HCT116 (cell line): ENCODE results near the gene DYNC1I1. TPM values are rescaled to one million over a fixed set of nuclear protein-coding genes. Genes with fewer than 3 reads are reported as not detected.

Experiments used
- ATAC-seq: fragments of 200-7000 bp; cut with Tn5 transposase; 2 replicates; pipeline ENCODE4 v1.9.1; 2020; ENCODE audit warnings: mild to moderate bottlenecking, moderate library complexity
- BruUV-seq: library from RNA; stranded (reverse); fragments of 400-500 nt; replicated peaks from 2 replicates; lab custom pipeline; 2021; lab: Mats Ljungman, UMichigan
- CTCF ChIA-PET: fragments of 300-600 bp; sonication (Branson Sonifier 250); formaldehyde crosslinking; loops from one replicate; lab custom pipeline; 2021; ENCODE audit warnings: antibody characterized with exemption; lab: Charles Lee
- POLR2A ChIA-PET: fragments of 300-600, 350-600 bp; sonication (Branson Sonifier 250); formaldehyde crosslinking; loops from one replicate; lab custom pipeline; 2021; ENCODE audit warnings: antibody characterized with exemption; lab: Charles Lee
- RAD21 ChIA-PET, 2 experiments: fragments of 300-600 bp; sonication (Branson Sonifier 250); formaldehyde crosslinking; loops; one replicate each; lab custom pipeline; 2023; ENCODE audit warnings: low total read pairs in 2 of 2; ENCODE audit not compliant: uncharacterized antibody in 2 of 2, unreplicated experiment in 2 of 2, low non-redundant PET in 1 of 2; lab: Charles Lee
- DNase-seq: peaks from one replicate; pipeline ENCODE4 v3.0.0-alpha.2; 2010; ENCODE audit warnings: low read depth, low spot score
- H2AFZ ChIP-seq: fragments of 200-600 bp; shearing (Covaris generic), sonication (generic); 2 replicates; pipeline ENCODE4 v1.6.1; 2017; ENCODE audit warnings: low read depth, mixed run types, mixed read lengths, antibody characterized with exemption, low read length; ENCODE audit not compliant: poor library complexity, severe bottlenecking
- H3K27ac ChIP-seq: 2 replicates; pipeline ENCODE4 v1.5.1; 2012; ENCODE audit warnings: low read depth, low read length
- H3K27me3 ChIP-seq: fragments of 200-600 bp; sonication (generic); 2 replicates; pipeline ENCODE4 v1.6.1; 2016; ENCODE audit warnings: mixed run types, low read length, mixed read lengths; ENCODE audit not compliant: insufficient read depth
- H3K36me3 ChIP-seq, 2 experiments: fragments of 200-500 bp in 1 of 2; fragments of 200-600 bp in 1 of 2; sonication (Bioruptor generic) in 1 of 2; sonication (generic) in 1 of 2; 2 replicates each; pipeline versions ENCODE4 v1.5.1 to v1.6.1; 2014 to 2016; ENCODE audit warnings: low read length in 2 of 2, inconsistent platforms in 1 of 2, mixed read lengths in 1 of 2, mixed run types in 1 of 2; ENCODE audit not compliant: insufficient read depth in 2 of 2, control insufficient read depth in 1 of 2
- H3K4me1 ChIP-seq, 2 experiments: fragments of 200-600 bp in 1 of 2; sonication (generic) in 1 of 2; 2 replicates each; pipeline versions ENCODE4 v1.5.1 to v1.6.1; 2012 to 2017; ENCODE audit warnings: low read length in 2 of 2, inconsistent platforms in 1 of 2, mild to moderate bottlenecking in 1 of 2, mixed read lengths in 1 of 2, mixed run types in 1 of 2, moderate library complexity in 1 of 2; ENCODE audit not compliant: insufficient read depth in 2 of 2, control insufficient read depth in 1 of 2
- H3K4me2 ChIP-seq: fragments of 200-600 bp; sonication (generic); 2 replicates; pipeline ENCODE4 v1.6.1; 2017; ENCODE audit warnings: mixed run types, low read length, mixed read lengths
- H3K4me3 ChIP-seq, 2 experiments: fragments of 200-600 bp in 1 of 2; sonication (generic) in 1 of 2; replicated peaks in 1 of 2; 2 replicates each; pipeline ENCODE4 v1.5.1; 2011 to 2016; ENCODE audit warnings: low read length in 2 of 2, control low read depth in 1 of 2, low read depth in 1 of 2, mild to moderate bottlenecking in 1 of 2, mixed read lengths in 1 of 2, mixed run types in 1 of 2
- H3K79me2 ChIP-seq: fragments of 200-600 bp; sonication (generic); 2 replicates; pipeline ENCODE4 v1.6.1; 2017; ENCODE audit warnings: mild to moderate bottlenecking, mixed run types, low read length, moderate library complexity, mixed read lengths; ENCODE audit not compliant: insufficient read depth
- H3K9ac ChIP-seq: fragments of 200-600 bp; sonication (generic); 2 replicates; pipeline ENCODE4 v1.6.1; 2016; ENCODE audit warnings: low read length, mixed read lengths
- H3K9me2 ChIP-seq: fragments of 200-600 bp; sonication (generic), shearing (Covaris generic); 2 replicates; pipeline ENCODE4 v1.6.1; 2017; ENCODE audit warnings: mixed run types, mild to moderate bottlenecking, moderate library complexity; ENCODE audit not compliant: insufficient read depth
- H3K9me3 ChIP-seq, 2 experiments: fragments of 200-500 bp in 1 of 2; fragments of 200-600 bp in 1 of 2; sonication (Bioruptor generic) in 1 of 2; sonication (generic) in 1 of 2; 2 replicates each; pipeline ENCODE4 v1.6.1; 2014 to 2017; ENCODE audit warnings: low read length in 2 of 2, mixed read lengths in 2 of 2, inconsistent platforms in 1 of 2, low read depth in 1 of 2, mild to moderate bottlenecking in 1 of 2, mixed run types in 1 of 2, moderate library complexity in 1 of 2; ENCODE audit not compliant: control insufficient read depth in 1 of 2, insufficient read depth in 1 of 2
- H4K20me1 ChIP-seq: fragments of 200-600 bp; sonication (generic), shearing (Covaris generic); 2 replicates; pipeline ENCODE4 v1.6.1; 2017; ENCODE audit warnings: mixed run types, mild to moderate bottlenecking, moderate library complexity; ENCODE audit not compliant: insufficient read depth
- CBX3 ChIP-seq: IDR thresholded peaks from 2 replicates; pipeline ENCODE4 v1.6.1; 2012; ENCODE audit warnings: low read depth
- EZH2 ChIP-seq: fragments of 200-600 bp; sonication (generic); IDR thresholded peaks from 2 replicates; pipeline ENCODE4 v1.6.1; 2017; ENCODE audit warnings: antibody characterized with exemption, mixed run types
- JUND ChIP-seq: IDR thresholded peaks from 2 replicates; pipeline ENCODE4 v1.6.1; 2012
- POLR2A ChIP-seq: IDR thresholded peaks from 2 replicates; pipeline ENCODE4 v1.7.0; 2011; ENCODE audit warnings: borderline replicate concordance; ENCODE audit not compliant: insufficient read depth, insufficient read length; ENCODE audit errors: extremely low read depth
- POLR2AphosphoS5 ChIP-seq: IDR thresholded peaks from 2 replicates; pipeline ENCODE4 v1.6.1; 2011; ENCODE audit warnings: mild to moderate bottlenecking, low read depth, low read length, moderate library complexity
- SIN3A ChIP-seq: IDR thresholded peaks from 2 replicates; pipeline ENCODE4 v1.6.1; 2012; ENCODE audit warnings: low read depth
- intact Hi-C: fragments of 100-400 bp; cut with micrococcal nuclease; formaldehyde crosslinking; loops from 2 replicates; pipeline ENCODE4 v1.10.0; 2022
- total RNA-seq: library from RNA; stranded (reverse); gene quantifications from one replicate; pipeline ENCODE4 v1.2.1, GENCODE V29; 2021; ENCODE audit not compliant: unreplicated experiment
- TF ChIP-seq, protein P1 (sequence below), 3 experiments: fragments of 200-600 bp in 1 of 3; sonication (generic) in 1 of 3; IDR thresholded peaks in 2 of 3; conservative IDR thresholded peaks in 1 of 3; 2 replicates each; pipeline ENCODE4 v1.5.1; 2012 to 2017; ENCODE audit warnings: low read depth in 2 of 3, low read length in 2 of 3, antibody characterized with exemption in 1 of 3, borderline replicate concordance in 1 of 3, control low read depth in 1 of 3, mild to moderate bottlenecking in 1 of 3, mixed read lengths in 1 of 3, mixed run types in 1 of 3, moderate library complexity in 1 of 3; ENCODE audit not compliant: insufficient read depth in 1 of 3
- TF ChIP-seq, protein P2 (sequence below): IDR thresholded peaks from 2 replicates; pipeline ENCODE4 v1.6.1; 2012; ENCODE audit warnings: low read depth

Gene DYNC1I1
- total RNA-seq, 1 experiment from 2014 or later, result not detected

DNA sequence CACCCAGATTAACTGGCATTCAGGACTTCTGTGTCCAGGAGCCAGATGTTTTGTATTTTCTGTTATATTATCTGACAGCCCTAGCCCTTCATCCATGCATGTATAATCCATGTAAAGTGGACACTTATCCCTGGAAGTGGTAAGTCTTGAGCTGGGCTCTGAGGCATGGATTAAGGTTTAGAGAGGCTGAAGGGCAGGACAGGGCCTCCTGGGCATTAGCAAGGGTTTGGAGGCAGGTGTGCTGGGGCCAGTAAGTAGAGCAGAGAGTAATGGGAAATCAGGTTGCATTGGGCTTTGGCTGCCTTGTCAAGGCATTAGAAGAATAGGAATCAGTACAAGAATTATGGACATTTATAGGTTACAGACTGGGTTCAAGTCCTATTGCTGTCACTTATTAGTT is 138.0 kb downstream of the DYNC1I1 start:
- Histone ChIP-seq H4K20me1 (no peaks in the 10 kb centered on the region; the same call in 1 of the 2 replicates), H3K4me1 (no peaks in the 10 kb centered on the region), H3K9me2 (no peaks in the 10 kb centered on the region), H3K9ac (no peak overlapping the region), H3K4me3 (no peak overlapping the region), H3K27ac (no peak overlapping the region), H3K4me2 (no peak overlapping the region), H2AFZ (no peak overlapping the region), H3K36me3 (no peaks in the 10 kb centered on the region), H3K9me3 (no peaks in the 10 kb centered on the region), H3K27me3 (peaks cover 72% of the 10 kb centered on the region), H3K79me2 (no peaks in the 10 kb centered on the region)
- TF ChIP-seq JUND (no peak), POLR2A (no peak), CBX3 (no peak), SIN3A (no peak), EZH2 (no peak), POLR2AphosphoS5 (no peak)
- TF ChIP-seq, protein P1, sequence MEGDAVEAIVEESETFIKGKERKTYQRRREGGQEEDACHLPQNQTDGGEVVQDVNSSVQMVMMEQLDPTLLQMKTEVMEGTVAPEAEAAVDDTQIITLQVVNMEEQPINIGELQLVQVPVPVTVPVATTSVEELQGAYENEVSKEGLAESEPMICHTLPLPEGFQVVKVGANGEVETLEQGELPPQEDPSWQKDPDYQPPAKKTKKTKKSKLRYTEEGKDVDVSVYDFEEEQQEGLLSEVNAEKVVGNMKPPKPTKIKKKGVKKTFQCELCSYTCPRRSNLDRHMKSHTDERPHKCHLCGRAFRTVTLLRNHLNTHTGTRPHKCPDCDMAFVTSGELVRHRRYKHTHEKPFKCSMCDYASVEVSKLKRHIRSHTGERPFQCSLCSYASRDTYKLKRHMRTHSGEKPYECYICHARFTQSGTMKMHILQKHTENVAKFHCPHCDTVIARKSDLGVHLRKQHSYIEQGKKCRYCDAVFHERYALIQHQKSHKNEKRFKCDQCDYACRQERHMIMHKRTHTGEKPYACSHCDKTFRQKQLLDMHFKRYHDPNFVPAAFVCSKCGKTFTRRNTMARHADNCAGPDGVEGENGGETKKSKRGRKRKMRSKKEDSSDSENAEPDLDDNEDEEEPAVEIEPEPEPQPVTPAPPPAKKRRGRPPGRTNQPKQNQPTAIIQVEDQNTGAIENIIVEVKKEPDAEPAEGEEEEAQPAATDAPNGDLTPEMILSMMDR (IDR thresholded peaks at IDR 0.05 in 2 of 3, conservative IDR thresholded peaks at IDR 0.05 in 1 of 3; ENCODE audit: borderline replicate concordance in 1 of 3, insufficient read depth in 1 of 3, low read depth in 2 of 3, low read length in 2 of 3), result no peak
- TF ChIP-seq, protein P2, sequence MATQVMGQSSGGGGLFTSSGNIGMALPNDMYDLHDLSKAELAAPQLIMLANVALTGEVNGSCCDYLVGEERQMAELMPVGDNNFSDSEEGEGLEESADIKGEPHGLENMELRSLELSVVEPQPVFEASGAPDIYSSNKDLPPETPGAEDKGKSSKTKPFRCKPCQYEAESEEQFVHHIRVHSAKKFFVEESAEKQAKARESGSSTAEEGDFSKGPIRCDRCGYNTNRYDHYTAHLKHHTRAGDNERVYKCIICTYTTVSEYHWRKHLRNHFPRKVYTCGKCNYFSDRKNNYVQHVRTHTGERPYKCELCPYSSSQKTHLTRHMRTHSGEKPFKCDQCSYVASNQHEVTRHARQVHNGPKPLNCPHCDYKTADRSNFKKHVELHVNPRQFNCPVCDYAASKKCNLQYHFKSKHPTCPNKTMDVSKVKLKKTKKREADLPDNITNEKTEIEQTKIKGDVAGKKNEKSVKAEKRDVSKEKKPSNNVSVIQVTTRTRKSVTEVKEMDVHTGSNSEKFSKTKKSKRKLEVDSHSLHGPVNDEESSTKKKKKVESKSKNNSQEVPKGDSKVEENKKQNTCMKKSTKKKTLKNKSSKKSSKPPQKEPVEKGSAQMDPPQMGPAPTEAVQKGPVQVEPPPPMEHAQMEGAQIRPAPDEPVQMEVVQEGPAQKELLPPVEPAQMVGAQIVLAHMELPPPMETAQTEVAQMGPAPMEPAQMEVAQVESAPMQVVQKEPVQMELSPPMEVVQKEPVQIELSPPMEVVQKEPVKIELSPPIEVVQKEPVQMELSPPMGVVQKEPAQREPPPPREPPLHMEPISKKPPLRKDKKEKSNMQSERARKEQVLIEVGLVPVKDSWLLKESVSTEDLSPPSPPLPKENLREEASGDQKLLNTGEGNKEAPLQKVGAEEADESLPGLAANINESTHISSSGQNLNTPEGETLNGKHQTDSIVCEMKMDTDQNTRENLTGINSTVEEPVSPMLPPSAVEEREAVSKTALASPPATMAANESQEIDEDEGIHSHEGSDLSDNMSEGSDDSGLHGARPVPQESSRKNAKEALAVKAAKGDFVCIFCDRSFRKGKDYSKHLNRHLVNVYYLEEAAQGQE, result no peak
- ChIA-PET POLR2A (no interaction called here), CTCF (interaction anchor here (0.6 to 0.8 kb wide), 2 partner anchors 187 to 1471 kb away, joined by 3 read pairs; no protein-coding TSS in a partner anchor), RAD21 (no interaction called here)
- ATAC-seq (no peak), DNase-seq (no peak)
- intact Hi-C loops, result no loop called here
- no TSS peak for BruUV-seq
